OCI-LY7 (cell line): Measurements from ENCODE around the gene CXorf65. TPM values are rescaled to one million over a fixed set of nuclear protein-coding genes. Genes with fewer than 3 reads are reported as not detected.

Source experiments
- BruUV-seq: library from RNA; stranded (reverse); fragments of 400-500 nt; replicated peaks from 2 replicates; lab custom pipeline; 2021; lab: Mats Ljungman, UMichigan
- CTCF ChIA-PET: fragments of 300-600 bp; sonication (Branson Sonifier 250); formaldehyde crosslinking; loops from one replicate; lab custom pipeline; 2022; ENCODE audit warnings: antibody characterized with exemption; ENCODE audit not compliant: unreplicated experiment; lab: Charles Lee
- POLR2A ChIA-PET: fragments of 300-600 bp; sonication (Branson Sonifier 250); formaldehyde crosslinking; loops from one replicate; lab custom pipeline; 2022; ENCODE audit warnings: antibody characterized with exemption; lab: Charles Lee
- DNase-seq: peaks from one replicate; pipeline ENCODE4 v3.0.0-alpha.2; 2015; ENCODE audit warnings: low spot score
- H2AFZ ChIP-seq: fragments of 200-600 bp; sonication (generic), shearing (Covaris generic); 2 replicates; pipeline ENCODE4 v1.6.1; 2014; ENCODE audit warnings: mild to moderate bottlenecking, antibody characterized with exemption, low read length, moderate library complexity
- H3K27ac ChIP-seq: fragments of 200-600 bp; sonication (generic); 2 replicates; pipeline ENCODE4 v1.5.1; 2014; ENCODE audit warnings: mixed run types, low read depth, mild to moderate bottlenecking, moderate library complexity, low read length, inconsistent platforms; ENCODE audit not compliant: poor library complexity, severe bottlenecking
- H3K36me3 ChIP-seq: fragments of 200-600 bp; sonication (generic); 2 replicates; pipeline ENCODE4 v1.6.1; 2014; ENCODE audit warnings: mild to moderate bottlenecking, antibody characterized with exemption, low read length, moderate library complexity, mixed read lengths; ENCODE audit not compliant: insufficient read depth
- H3K4me1 ChIP-seq: fragments of 200-600 bp; sonication (generic); 2 replicates; pipeline ENCODE4 v1.5.1; 2014; ENCODE audit warnings: mild to moderate bottlenecking, low read length; ENCODE audit not compliant: insufficient read depth, poor library complexity, severe bottlenecking
- H3K4me2 ChIP-seq: fragments of 200-600 bp; sonication (generic); 2 replicates; pipeline ENCODE4 v1.6.1; 2014; ENCODE audit warnings: mild to moderate bottlenecking, low read length
- H3K4me3 ChIP-seq: fragments of 200-600 bp; sonication (generic); 2 replicates; pipeline ENCODE4 v1.5.1; 2014; ENCODE audit warnings: mild to moderate bottlenecking, low read depth, low read length; ENCODE audit not compliant: poor library complexity, severe bottlenecking
- H3K79me2 ChIP-seq: fragments of 200-600 bp; sonication (generic); 2 replicates; pipeline ENCODE4 v1.6.1; 2016; ENCODE audit warnings: low read depth, mild to moderate bottlenecking, low read length, moderate library complexity, mixed read lengths; ENCODE audit not compliant: insufficient read depth
- H3K9me2 ChIP-seq: fragments of 200-600 bp; sonication (generic); 2 replicates; pipeline ENCODE4 v1.6.1; 2016; ENCODE audit warnings: mild to moderate bottlenecking, low read length, mixed read lengths; ENCODE audit not compliant: insufficient read depth
- H3K9me3 ChIP-seq: fragments of 200-600 bp; sonication (generic); 2 replicates; pipeline ENCODE4 v1.6.1; 2014; ENCODE audit warnings: mild to moderate bottlenecking, mixed run types, low read length, mixed read lengths
- H4K20me1 ChIP-seq: fragments of 200-600 bp; sonication (generic); 2 replicates; pipeline ENCODE4 v1.6.1; 2014; ENCODE audit warnings: mild to moderate bottlenecking, antibody characterized with exemption, low read length, moderate library complexity, mixed read lengths; ENCODE audit not compliant: insufficient read depth
- CTCF ChIP-seq: fragments of 200-600 bp; sonication (generic); conservative IDR thresholded peaks from 2 replicates; pipeline ENCODE4 v1.5.1; 2014; ENCODE audit warnings: mild to moderate bottlenecking, antibody characterized with exemption, low read length, moderate library complexity, mixed read lengths
- EZH2phosphoT487 ChIP-seq: fragments of 200-600 bp; sonication (generic); IDR thresholded peaks from 2 replicates; pipeline ENCODE4 v1.6.1; 2018; ENCODE audit warnings: low read depth, borderline replicate concordance, mild to moderate bottlenecking, mixed run types, antibody characterized with exemption, low read length, moderate library complexity, mixed read lengths
- intact Hi-C: fragments of 100-400 bp; cut with micrococcal nuclease; formaldehyde crosslinking; loops from one replicate; pipeline ENCODE4 v1.10.0; 2022; ENCODE audit not compliant: unreplicated experiment
- total RNA-seq, 2 experiments: library from RNA; depleted of rRNA in 1 of 2; stranded (reverse); fragments of >200 nt in 1 of 2; shearing (Covaris generic) in 1 of 2; gene quantifications; 2 replicates each; pipeline ENCODE4 v1.2.3, GENCODE V29; 2014 to 2022

CXorf65 gene
- total RNA-seq, 2 experiments from 2014 or later, result 1.8 to 3.2 TPM

- no peak for DNase-seq
- intact Hi-C loops, result no loop called here
- Histone ChIP-seq H3K27ac (no peak overlapping the region), H3K9me2 (no peaks in the 10 kb centered on the region), H2AFZ (peak overlapping the region; percentile 98), H3K9me3 (no peaks in the 10 kb centered on the region), H3K4me1 (peaks cover 18% of the 10 kb centered on the region), H3K4me3 (peak overlapping the region; percentile 73), H4K20me1 (no peaks in the 10 kb centered on the region), H3K79me2 (no peaks in the 10 kb centered on the region), H3K4me2 (peak overlapping the region; percentile 84), H3K36me3 (no peaks in the 10 kb centered on the region)
- TSS peak; percentile 91 for BruUV-seq
- ChIA-PET CTCF (no interaction called here), POLR2A (no interaction called here)
- TF ChIP-seq CTCF, result no peak
- no peak for TF ChIP-seq EZH2phosphoT487
These were observed 11.5 kb downstream of the CXorf65 start for GRCh38 chrX:71095033-71095432.

GRCh38 chrX:71091263-71091662 is 15.3 kb downstream of the CXorf65 start:
- Histone ChIP-seq H3K4me2 (no peak overlapping the region), H3K9me2 (no peaks in the 10 kb centered on the region), H3K9me3 (no peaks in the 10 kb centered on the region), H3K4me1 (peaks cover 6% of the 10 kb centered on the region), H3K27ac (no peak overlapping the region), H4K20me1 (no peaks in the 10 kb centered on the region), H3K4me3 (no peak overlapping the region), H2AFZ (no peak overlapping the region), H3K36me3 (no peaks in the 10 kb centered on the region), H3K79me2 (no peaks in the 10 kb centered on the region)
- intact Hi-C loops, result no loop called here
- BruUV-seq, result no TSS peak
- ChIA-PET CTCF (no interaction called here), POLR2A (no interaction called here)
- no peak for DNase-seq
- TF ChIP-seq CTCF, result no peak
- TF ChIP-seq EZH2phosphoT487, result no peak

GRCh38 chrX:71085900-71086299 is 20.6 kb downstream of the CXorf65 start:
- TF ChIP-seq CTCF, result no peak
- no peak for TF ChIP-seq EZH2phosphoT487
- ChIA-PET CTCF (no interaction called here), POLR2A (interaction anchor here (0.5 kb wide), 2 partner anchors 14 to 882 kb away, joined by 3 to 4 read pairs; no protein-coding TSS in a partner anchor)
- intact Hi-C loops, result no loop called here
- H3K4me3 ChIP-seq, result no peak overlapping the region
- H2AFZ ChIP-seq, result no peak overlapping the region
- H3K4me2 ChIP-seq, result no peak overlapping the region
- no peak for DNase-seq
- no peaks in the 10 kb centered on the region for H3K79me2 ChIP-seq
- H3K9me3 ChIP-seq, result no peaks in the 10 kb centered on the region
- no peaks in the 10 kb centered on the region for H3K4me1 ChIP-seq
- no peaks in the 10 kb centered on the region for H4K20me1 ChIP-seq
- H3K27ac ChIP-seq, result no peak overlapping the region
- no peaks in the 10 kb centered on the region for H3K9me2 ChIP-seq
- no TSS peak for BruUV-seq
- H3K36me3 ChIP-seq, result no peaks in the 10 kb centered on the region
